Activated CD8-positive, alpha-beta memory T cell treated with anti-CD3 and anti-CD28 coated beads, Interleukin-2, amount 10 ng/mL, durations not matched to agents 7 days and 5 days (primary cell): ENCODE results near the gene EFCAB11. TPM values are rescaled to one million over a fixed set of nuclear protein-coding genes. Genes with fewer than 3 reads are reported as not detected.

Experiments used
- ATAC-seq: fragments of 150-1000 bp; cut with Tn5 transposase; one replicate; pipeline ENCODE4 v1.10.0; 2021; ENCODE audit warnings: moderate library complexity
- CTCF ChIA-PET: fragments of 350-600 bp; sonication (Branson Sonifier 250); formaldehyde crosslinking; loops from one replicate; lab custom pipeline; 2021; ENCODE audit warnings: antibody characterized with exemption; lab: Charles Lee
- DNase-seq: peaks from one replicate; pipeline ENCODE4 v3.0.0-alpha.2; 2020
- H3K27ac Mint-ChIP-seq: one replicate; pipeline ENCODE4 v1.8.0; 2021; ENCODE audit warnings: mild to moderate bottlenecking, mixed read lengths
- H3K27me3 Mint-ChIP-seq: one replicate; pipeline ENCODE4 v1.8.0; 2021; ENCODE audit warnings: mixed read lengths
- H3K36me3 Mint-ChIP-seq: one replicate; pipeline ENCODE4 v1.8.0; 2021; ENCODE audit warnings: mild to moderate bottlenecking, mixed read lengths
- H3K4me1 Mint-ChIP-seq: one replicate; pipeline ENCODE4 v1.8.0; 2021; ENCODE audit warnings: mixed read lengths
- H3K4me3 Mint-ChIP-seq: one replicate; pipeline ENCODE4 v1.8.0; 2021; ENCODE audit warnings: mild to moderate bottlenecking, moderate library complexity, mixed read lengths
- H3K9me3 Mint-ChIP-seq: one replicate; pipeline ENCODE4 v1.8.0; 2022; ENCODE audit warnings: low read depth, mixed read lengths
- total RNA-seq, 2 experiments: library from RNA; stranded (reverse); gene quantifications; one replicate each; pipeline ENCODE4 v1.2.3, GENCODE V29; 2021

Gene EFCAB11
- total RNA-seq, 2 experiments from 2014 or later: 11.3 to 12.4 TPM

- Mint-ChIP-seq H3K4me3 (no peak overlapping the region), H3K36me3 (no peaks in the 10 kb centered on the region), H3K4me1 (no peaks in the 10 kb centered on the region), H3K9me3 (no peaks in the 10 kb centered on the region), H3K27ac (no peak overlapping the region), H3K27me3 (no peaks in the 10 kb centered on the region)
- CTCF ChIA-PET: no interaction called here
- DNase-seq (no peak), ATAC-seq (no peak)
These were observed 147.4 kb downstream of the EFCAB11 start for GRCh38 chr14:89807151-89807550.

DNA sequence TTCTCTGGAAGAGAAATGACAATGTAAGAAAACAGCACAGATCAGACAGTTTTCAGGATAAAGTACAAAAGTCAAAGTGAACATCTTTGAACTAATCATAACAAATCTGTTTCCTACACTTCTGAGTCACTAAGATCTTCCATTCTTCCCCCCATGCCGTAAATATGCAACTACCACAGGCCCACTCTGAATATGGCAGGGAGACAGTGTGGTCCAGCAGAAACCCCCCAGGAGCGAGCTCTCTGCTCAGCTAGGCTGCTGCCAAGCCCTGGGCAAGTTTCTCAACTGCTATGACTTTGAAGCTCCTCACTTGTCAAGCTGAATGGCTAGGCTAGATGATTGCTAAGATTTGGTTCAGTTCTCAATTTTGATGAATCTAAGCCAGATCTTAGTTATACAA is 148.1 kb downstream of the EFCAB11 start:
- CTCF ChIA-PET: no interaction called here
- no peak overlapping the region for H3K27ac Mint-ChIP-seq
- no peak for ATAC-seq

DNA sequence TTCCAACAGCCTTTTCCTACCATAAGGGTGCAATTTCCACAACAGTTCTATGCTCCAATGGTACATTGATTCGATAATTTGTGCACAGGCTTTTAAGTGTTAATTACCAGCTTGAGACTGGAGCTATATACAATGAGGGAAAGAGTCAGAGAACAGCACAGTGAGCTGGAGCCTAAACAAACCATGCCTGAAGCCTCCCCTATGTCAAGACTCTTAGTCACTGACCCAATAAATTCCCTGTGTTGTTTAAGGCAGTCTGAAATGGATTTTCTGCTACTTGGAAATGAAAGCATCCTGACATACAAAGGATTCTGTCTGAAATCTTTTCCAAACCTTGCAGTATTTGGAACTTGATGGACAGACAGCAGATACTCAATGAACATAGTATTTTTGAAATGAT is 149.0 kb downstream of the EFCAB11 start:
- Mint-ChIP-seq H3K9me3 (no peaks in the 10 kb centered on the region), H3K27me3 (no peaks in the 10 kb centered on the region), H3K4me1 (no peaks in the 10 kb centered on the region), H3K36me3 (no peaks in the 10 kb centered on the region), H3K4me3 (no peak overlapping the region), H3K27ac (no peak overlapping the region)
- DNase-seq: no peak
- ATAC-seq: no peak
- CTCF ChIA-PET: no interaction called here

More for the DNA sequence above, 148.1 kb downstream of the EFCAB11 start:
- Mint-ChIP-seq H3K27me3 (no peaks in the 10 kb centered on the region), H3K4me3 (no peak overlapping the region), H3K9me3 (no peaks in the 10 kb centered on the region), H3K4me1 (no peaks in the 10 kb centered on the region), H3K36me3 (no peaks in the 10 kb centered on the region)
- DNase-seq: no peak

- Mint-ChIP-seq H3K27me3 (no peaks in the 10 kb centered on the region), H3K27ac (no peak overlapping the region), H3K4me3 (no peak overlapping the region), H3K9me3 (no peaks in the 10 kb centered on the region), H3K36me3 (no peaks in the 10 kb centered on the region), H3K4me1 (no peaks in the 10 kb centered on the region)
- ATAC-seq (no peak), DNase-seq (no peak)
- CTCF ChIA-PET: no interaction called here
These were observed 151.0 kb downstream of the EFCAB11 start for GRCh38 chr14:89803542-89803941.

DNA sequence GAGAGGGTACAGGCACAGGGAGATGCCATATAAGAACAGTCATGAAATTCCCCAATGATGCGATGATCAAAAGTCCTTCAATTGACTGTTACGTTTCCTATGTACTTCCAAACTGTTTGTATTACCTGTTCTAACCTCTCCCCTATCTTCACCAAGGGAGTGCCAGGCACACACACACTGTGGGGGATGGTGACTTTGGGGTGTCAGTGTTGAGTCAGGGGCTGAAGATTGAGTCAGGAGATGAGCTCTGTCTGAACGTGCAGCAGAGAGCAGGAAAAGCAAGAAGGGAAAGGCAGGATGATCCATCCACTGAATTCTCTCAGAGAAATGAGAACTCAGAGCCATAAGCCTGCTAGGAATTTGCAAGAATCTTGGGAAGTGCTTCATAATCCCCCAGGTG is 153.4 kb downstream of the EFCAB11 start:
- no peak overlapping the region for H3K27ac Mint-ChIP-seq
- no peak for ATAC-seq
- CTCF ChIA-PET: no interaction called here

GRCh38 chr14:89798212-89798773 is 156.2 kb downstream of the EFCAB11 start:
- ATAC-seq (no peak), DNase-seq (no peak)
- H3K4me3 Mint-ChIP-seq: no peak overlapping the region
- H3K36me3 Mint-ChIP-seq: no peaks in the 10 kb centered on the region
- CTCF ChIA-PET: no interaction called here
- H3K4me1 Mint-ChIP-seq: no peaks in the 10 kb centered on the region
- no peaks in the 10 kb centered on the region for H3K9me3 Mint-ChIP-seq
- no peak overlapping the region for H3K27ac Mint-ChIP-seq
- H3K27me3 Mint-ChIP-seq: no peaks in the 10 kb centered on the region

More for the DNA sequence above, 153.4 kb downstream of the EFCAB11 start:
- H3K4me1 Mint-ChIP-seq: no peaks in the 10 kb centered on the region
- H3K36me3 Mint-ChIP-seq: no peaks in the 10 kb centered on the region
- no peak for DNase-seq
- H3K9me3 Mint-ChIP-seq: no peaks in the 10 kb centered on the region
- H3K27me3 Mint-ChIP-seq: no peaks in the 10 kb centered on the region
- no peak overlapping the region for H3K4me3 Mint-ChIP-seq

DNA sequence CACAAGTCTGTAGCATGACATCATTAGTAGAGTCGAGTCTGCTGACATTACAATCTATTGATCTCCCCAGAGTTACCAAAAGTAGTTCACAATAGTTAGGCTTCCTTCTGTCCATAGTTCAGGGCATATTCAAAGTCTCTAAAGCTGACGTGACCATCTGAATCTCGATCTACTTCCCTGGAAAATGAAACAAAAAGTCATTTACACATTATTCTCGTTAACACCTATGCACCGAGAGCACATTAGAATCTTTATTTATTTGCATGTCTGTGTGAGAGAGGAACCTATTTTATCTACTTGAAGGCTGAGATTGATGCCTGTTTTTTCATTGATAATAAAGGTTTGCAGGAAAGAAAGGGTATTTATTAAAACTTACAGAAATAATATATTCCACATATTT is 157.4 kb downstream of the EFCAB11 start:
- Mint-ChIP-seq H3K9me3 (no peaks in the 10 kb centered on the region), H3K4me1 (no peaks in the 10 kb centered on the region), H3K27me3 (no peaks in the 10 kb centered on the region), H3K27ac (no peak overlapping the region), H3K4me3 (no peak overlapping the region), H3K36me3 (no peaks in the 10 kb centered on the region)
- CTCF ChIA-PET: no interaction called here
- DNase-seq (no peak), ATAC-seq (no peak)

DNA sequence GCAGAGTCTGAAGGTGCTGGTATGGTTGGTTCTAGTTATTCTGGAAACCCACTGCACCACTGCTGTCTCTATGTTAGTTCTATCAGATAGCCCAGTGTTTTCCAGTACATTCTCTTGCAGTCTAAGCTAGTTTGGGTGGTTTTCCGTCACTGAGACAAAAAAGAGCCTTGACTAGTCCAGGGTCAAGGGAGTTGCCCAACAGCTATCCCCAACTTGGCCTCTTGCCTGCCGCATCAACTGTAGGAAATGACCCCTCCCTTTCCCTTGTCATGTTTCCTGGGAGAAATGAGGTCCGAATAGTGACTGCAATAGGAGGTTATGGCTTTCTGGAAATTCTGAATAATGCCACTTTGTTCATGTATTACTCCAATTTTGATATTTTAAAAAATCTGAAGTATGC is 160.4 kb downstream of the EFCAB11 start:
- H3K27ac Mint-ChIP-seq: no peak overlapping the region
- no peaks in the 10 kb centered on the region for H3K4me1 Mint-ChIP-seq
- no peaks in the 10 kb centered on the region for H3K9me3 Mint-ChIP-seq
- ATAC-seq (no peak), DNase-seq (no peak)
- no peak overlapping the region for H3K4me3 Mint-ChIP-seq
- CTCF ChIA-PET: no interaction called here
- no peaks in the 10 kb centered on the region for H3K27me3 Mint-ChIP-seq
- H3K36me3 Mint-ChIP-seq: no peaks in the 10 kb centered on the region

DNA sequence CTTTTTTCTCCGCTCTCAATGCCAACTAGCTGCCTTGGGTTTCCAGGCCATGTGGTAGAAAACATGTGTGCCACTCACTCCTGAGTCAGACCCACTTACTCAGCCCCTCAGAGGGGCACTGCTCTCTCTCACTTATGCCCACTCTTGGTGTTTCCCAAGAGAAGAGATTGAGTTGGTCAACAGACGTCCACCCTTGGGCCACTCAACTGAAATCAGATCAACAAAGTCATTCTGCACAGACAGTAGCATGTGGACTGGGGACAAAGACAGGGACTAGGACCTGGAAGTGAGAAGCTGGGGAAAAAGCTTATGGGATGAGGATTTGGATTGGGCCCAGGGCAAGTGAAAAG is 161.2 kb downstream of the EFCAB11 start:
- CTCF ChIA-PET: interaction anchor here (1.4 kb wide), 1 partner anchor 766 kb away, joined by 3 read pairs; no protein-coding TSS in a partner anchor
- Mint-ChIP-seq H3K4me3 (no peak overlapping the region), H3K36me3 (no peaks in the 10 kb centered on the region), H3K27ac (no peak overlapping the region), H3K4me1 (no peaks in the 10 kb centered on the region), H3K27me3 (no peaks in the 10 kb centered on the region), H3K9me3 (no peaks in the 10 kb centered on the region)
- DNase-seq: no peak
- ATAC-seq: no peak

GRCh38 chr14:89792489-89793366 is 161.8 kb downstream of the EFCAB11 start:
- CTCF ChIA-PET: interaction anchor here (0.7 to 1.4 kb wide), 2 partner anchors 765 to 1408 kb away, joined by 3 to 4 read pairs; partner anchors contain the start of gene SPATA7
- Mint-ChIP-seq H3K4me1 (no peaks in the 10 kb centered on the region), H3K27ac (no peak overlapping the region), H3K27me3 (no peaks in the 10 kb centered on the region), H3K36me3 (no peaks in the 10 kb centered on the region), H3K9me3 (no peaks in the 10 kb centered on the region), H3K4me3 (no peak overlapping the region)
- DNase-seq: no peak
- no peak for ATAC-seq

- H3K4me1 Mint-ChIP-seq: no peaks in the 10 kb centered on the region
- CTCF ChIA-PET: interaction anchor here (1.2 kb wide), 2 partner anchors 12 to 152 kb away, joined by 3 read pairs; no protein-coding TSS in a partner anchor
- no peak for DNase-seq
- no peak overlapping the region for H3K27ac Mint-ChIP-seq
- no peaks in the 10 kb centered on the region for H3K9me3 Mint-ChIP-seq
- no peak for ATAC-seq
- no peaks in the 10 kb centered on the region for H3K27me3 Mint-ChIP-seq
- H3K36me3 Mint-ChIP-seq: no peaks in the 10 kb centered on the region
- no peak overlapping the region for H3K4me3 Mint-ChIP-seq
These were observed 167.0 kb downstream of the EFCAB11 start for GRCh38 chr14:89787525-89787924.

GRCh38 chr14:89781046-89781445 is 173.5 kb downstream of the EFCAB11 start:
- Mint-ChIP-seq H3K4me1 (no peaks in the 10 kb centered on the region), H3K27ac (no peak overlapping the region), H3K9me3 (peaks cover 3% of the 10 kb centered on the region), H3K27me3 (no peaks in the 10 kb centered on the region), H3K36me3 (no peaks in the 10 kb centered on the region), H3K4me3 (no peak overlapping the region)
- CTCF ChIA-PET: no interaction called here
- no peak for ATAC-seq
- no peak for DNase-seq

DNA sequence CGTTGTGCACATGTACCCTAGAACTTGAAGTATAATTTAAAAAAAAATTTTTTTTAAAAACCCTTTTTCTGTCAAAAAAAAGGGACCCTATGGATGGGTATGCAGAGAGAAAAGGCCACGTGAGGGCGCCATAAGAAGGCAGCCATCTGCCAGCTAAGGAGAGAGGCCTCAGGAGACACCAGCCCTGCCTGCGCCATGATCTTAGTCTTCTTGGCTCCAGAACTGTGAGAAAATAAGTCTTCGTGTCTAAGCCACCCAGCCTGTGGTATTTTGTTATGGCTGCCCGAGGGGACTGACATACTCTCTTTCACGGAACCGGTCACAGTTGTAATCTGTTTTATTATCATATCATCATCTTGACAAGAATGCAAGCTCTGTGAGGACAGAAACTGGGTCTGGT is 174.8 kb downstream of the EFCAB11 start:
- no peak for ATAC-seq

GRCh38 chr14:89775946-89776345 is 178.6 kb downstream of the EFCAB11 start:
- Mint-ChIP-seq H3K4me3 (no peak overlapping the region), H3K4me1 (peaks cover 24% of the 10 kb centered on the region), H3K27me3 (peaks cover 15% of the 10 kb centered on the region), H3K27ac (no peak overlapping the region), H3K9me3 (peaks cover 3% of the 10 kb centered on the region), H3K36me3 (no peaks in the 10 kb centered on the region)
- DNase-seq (no peak), ATAC-seq (no peak)
- CTCF ChIA-PET: interaction anchor here (0.7 kb wide), 1 partner anchor 12 kb away, joined by 3 read pairs; no protein-coding TSS in a partner anchor

More for the DNA sequence above, 174.8 kb downstream of the EFCAB11 start:
- no peak for DNase-seq
- Mint-ChIP-seq H3K4me1 (peaks cover 1% of the 10 kb centered on the region), H3K4me3 (no peak overlapping the region), H3K27ac (no peak overlapping the region), H3K27me3 (no peaks in the 10 kb centered on the region), H3K36me3 (no peaks in the 10 kb centered on the region), H3K9me3 (peaks cover 3% of the 10 kb centered on the region)
- CTCF ChIA-PET: no interaction called here
